ENCODE data around the gene EFR3B.
"Not testable (repeated sequence)": the region's sequence is repeated elsewhere in the genome, so short reads cannot be mapped to it uniquely, and the experiment has no call there.

EFR3B gene, protein sequence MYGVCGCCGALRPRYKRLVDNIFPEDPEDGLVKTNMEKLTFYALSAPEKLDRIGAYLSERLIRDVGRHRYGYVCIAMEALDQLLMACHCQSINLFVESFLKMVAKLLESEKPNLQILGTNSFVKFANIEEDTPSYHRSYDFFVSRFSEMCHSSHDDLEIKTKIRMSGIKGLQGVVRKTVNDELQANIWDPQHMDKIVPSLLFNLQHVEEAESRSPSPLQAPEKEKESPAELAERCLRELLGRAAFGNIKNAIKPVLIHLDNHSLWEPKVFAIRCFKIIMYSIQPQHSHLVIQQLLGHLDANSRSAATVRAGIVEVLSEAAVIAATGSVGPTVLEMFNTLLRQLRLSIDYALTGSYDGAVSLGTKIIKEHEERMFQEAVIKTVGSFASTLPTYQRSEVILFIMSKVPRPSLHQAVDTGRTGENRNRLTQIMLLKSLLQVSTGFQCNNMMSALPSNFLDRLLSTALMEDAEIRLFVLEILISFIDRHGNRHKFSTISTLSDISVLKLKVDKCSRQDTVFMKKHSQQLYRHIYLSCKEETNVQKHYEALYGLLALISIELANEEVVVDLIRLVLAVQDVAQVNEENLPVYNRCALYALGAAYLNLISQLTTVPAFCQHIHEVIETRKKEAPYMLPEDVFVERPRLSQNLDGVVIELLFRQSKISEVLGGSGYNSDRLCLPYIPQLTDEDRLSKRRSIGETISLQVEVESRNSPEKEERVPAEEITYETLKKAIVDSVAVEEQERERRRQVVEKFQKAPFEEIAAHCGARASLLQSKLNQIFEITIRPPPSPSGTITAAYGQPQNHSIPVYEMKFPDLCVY

GRCh38 chr2:25041928-25042320, at the start of gene EFR3B:
TSS of gene EFR3B (plus strand) at chr2:25042076. CDS start at chr2:25042313, 237 bp downstream.
- DNase-seq, result peak; percentile 72

DNA sequence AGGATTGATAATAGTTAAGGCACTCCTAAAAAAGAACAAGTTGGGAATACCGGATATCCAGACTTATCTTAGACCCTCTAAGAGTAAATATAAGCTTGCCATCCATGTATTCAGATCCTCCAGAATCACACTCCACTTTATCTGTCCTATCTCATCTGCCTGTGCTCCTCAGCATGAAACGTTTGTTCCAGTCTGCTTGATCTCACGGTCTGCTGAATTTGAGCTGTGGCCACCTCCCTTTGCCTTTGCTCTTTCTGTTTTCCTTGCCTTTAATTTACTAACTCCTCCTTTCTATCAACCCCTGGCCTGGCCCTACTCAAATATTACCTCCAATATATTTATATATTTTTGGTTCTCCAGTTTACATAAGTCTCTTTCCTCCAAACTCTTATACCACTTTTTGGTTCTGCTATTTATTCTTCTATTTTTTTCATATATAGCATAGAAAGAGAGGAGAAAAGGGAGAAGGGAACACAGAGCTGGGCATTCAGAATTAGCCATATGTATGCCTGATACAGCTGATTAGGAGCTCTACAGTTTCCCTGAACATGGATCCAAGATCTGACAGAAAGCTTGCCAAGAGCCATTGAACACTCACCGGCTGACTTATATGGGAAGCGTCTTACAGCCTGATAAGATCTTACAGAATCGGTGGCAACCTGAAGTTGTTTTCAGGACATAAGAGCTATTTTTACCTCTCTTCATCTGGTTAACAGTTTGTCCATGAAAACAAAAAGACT, 48.3 kb upstream of the EFR3B start:
- DNase-seq, result no peak

DNA sequence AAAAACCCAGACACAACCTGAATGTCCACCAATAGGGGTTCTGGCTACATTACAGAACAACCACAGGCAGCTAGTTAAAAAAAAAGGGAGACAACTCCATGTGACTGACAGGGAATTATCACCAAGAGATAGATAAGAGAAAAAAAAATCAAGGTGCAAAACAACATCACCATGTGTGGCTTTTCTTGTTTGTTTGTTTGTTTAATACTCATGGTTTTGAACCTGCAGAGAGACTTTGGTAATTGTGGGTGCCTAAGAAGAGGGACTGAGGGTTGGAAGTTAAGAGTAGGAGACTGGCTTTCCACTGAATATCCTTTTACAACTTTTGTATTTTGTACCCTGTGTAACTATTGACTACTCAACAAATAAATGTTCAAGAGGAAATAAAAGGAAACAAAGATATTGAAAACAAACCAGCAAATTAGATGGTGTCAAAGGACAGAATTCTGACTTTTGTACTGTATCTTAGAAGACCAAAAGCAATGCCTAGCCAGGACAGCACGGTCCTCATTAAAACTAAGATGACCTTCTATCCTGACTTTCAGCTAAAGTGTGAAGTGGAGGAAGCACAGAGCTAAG, 47.6 kb upstream of the EFR3B start:
- DNase-seq, result no peak

- not testable (repeated sequence) for DNase-seq
Measured at GRCh38 chr2:24999097-24999496, 42.8 kb upstream of the EFR3B start.

DNA sequence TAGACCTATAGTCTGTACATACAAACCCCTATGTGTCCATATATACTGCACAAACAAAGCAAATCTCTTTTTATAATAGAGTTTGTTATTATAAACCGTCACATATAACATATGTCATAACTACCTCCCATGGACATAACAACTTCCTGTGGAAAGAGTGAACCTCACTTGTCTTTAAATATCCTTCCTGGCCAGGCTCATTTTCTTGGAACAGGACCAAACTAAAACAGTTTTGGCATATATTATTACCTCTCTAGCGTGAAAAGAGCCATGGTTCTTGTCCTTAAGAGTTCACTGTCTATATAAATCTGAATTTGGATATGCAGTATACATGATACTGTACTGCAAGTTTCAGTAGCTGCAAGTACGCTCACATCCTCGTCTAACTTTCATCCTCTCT, 41.8 kb upstream of the EFR3B start:
- DNase-seq, result no peak

DNA sequence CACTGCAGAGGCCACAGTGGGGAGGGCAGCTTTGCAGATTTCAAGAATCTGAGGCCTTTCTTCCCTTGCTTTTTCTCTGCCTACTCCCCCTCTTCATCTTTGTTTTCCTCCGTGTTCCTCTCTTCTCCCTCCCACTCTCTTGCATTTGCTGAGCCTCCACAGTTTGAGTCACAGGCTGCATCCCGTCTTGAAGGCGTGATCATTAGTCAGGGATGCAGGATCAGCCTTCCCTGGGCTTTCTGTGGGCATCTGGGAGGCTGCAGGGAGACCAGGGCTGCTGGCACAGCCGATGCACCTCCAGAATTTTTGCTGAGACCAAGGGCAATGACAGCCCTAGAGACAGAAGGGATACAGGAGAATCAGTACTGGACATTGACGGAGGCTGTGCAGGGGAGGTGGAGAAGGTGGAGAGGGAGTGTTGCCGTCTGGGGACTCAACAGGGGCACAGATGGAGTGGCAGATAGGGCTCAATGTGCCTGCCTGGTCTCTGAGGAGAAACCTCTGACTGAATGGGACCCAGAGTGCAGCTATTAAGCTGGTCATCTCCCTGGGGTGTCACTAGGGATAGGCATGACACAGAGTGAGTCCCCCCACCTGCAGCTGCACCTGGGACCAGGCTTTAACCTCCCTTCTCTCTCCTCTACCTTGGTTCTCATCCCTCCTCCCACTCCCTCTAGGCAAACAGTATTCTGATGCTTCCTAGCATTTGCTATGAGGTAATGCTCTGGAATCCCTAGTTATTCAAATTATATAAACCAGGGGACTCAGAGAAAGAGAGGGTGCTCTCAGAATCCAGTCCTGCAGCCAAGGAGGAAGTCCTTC, 41.2 kb upstream of the EFR3B start:
- no peak for DNase-seq

DNA sequence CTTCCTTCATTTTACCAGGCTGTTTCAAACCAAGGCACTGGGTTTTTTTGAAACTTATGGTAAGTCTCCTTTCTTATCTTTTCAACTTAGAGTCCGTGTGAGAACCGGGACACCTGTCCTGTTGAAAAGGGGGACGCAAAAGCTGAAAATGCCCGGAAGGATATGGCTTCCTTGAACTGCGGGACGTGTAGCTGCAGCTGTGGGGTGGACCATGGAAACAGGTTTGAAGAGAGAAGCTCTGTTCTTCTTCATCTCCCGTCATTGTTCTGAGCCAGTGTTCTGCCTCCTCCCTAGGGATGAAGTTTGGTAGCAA, 40.6 kb upstream of the EFR3B start:
- DNase-seq, result no peak

DNA sequence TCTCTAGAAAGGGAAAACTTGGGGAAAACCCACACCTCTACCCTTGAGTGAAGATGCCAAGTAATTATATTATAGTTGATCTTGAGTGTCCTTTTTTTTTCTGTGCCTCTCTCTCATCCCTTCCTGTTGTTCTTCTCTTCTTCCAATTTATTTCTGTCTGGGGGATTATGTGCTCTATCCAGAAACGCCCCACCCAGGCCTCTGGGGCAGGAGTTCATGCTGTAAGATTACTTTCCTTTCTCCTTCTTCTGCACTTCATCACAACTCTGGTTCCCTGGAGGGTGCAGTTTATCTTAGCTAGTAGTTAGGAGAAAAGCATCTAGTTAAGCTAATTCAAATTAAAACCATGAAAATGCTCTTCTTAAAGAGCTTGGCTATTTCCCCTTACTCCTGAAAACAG, 39.8 kb upstream of the EFR3B start:
- no peak for DNase-seq

DNA sequence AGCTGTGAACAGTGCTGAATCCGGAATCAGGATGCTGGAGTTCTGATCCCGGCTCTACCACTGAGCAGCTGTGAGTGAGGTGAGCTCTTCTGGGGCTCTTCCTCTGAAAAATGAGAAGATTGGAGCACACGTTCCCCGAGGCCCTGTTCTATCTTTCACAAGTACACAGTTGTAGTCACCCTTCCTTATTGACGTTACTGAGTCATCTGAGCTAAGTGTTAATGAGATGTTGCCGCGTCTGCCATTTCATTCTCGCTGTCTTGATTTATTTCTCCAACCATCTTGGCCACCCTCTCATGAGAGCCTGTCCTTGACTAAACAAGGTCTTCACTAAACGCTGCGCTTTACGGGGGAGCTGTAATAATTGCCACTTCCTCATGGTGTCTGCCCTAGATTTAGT, 31.9 kb upstream of the EFR3B start:
- DNase-seq, result no peak

- not testable (repeated sequence) for DNase-seq
Measured at GRCh38 chr2:25011342-25011741, 30.5 kb upstream of the EFR3B start.

DNA sequence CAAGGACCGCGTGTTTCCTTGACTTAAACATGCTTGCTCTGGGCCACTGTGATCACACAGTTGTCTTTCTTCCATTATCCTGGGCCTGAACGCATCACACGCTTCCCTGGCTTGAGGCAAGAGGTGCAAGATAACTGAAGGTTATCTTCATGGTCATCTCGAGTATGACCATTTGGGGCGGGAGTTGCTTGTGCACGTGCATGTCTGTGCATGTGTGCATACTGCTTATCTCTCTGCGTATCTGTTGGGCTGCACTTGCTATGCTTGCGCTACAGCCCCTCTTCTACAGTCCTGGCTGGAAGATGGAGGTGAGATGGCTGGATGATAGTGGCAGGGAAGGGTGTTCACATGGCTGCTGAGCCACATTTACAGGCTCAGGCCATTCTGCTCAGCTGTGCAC, 27.2 kb upstream of the EFR3B start:
- no peak for DNase-seq

DNA sequence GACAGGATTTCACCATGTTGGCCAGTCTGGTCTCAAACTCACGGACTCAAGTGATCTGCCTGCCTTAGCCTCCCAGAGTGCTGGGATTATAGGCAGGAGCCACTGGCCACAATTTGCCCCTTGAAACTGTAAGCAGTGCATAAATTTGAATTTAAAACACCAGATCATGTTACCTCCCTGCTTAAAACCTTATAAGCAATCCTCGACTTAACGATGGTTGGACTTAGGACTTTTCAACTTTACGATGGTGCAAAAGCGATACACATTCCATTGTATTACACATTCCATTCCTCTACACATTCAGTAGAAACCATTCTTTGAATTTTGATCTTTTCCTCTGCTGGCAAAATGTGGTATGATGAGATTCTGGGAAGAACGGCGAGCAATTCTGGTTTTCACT, 23.2 kb upstream of the EFR3B start:
- DNase-seq, result no peak

- no peak for DNase-seq
Measured at GRCh38 chr2:25021791-25022362, 20.0 kb upstream of the EFR3B start.

- DNase-seq, result no peak
Measured at GRCh38 chr2:25023333-25023732, 18.5 kb upstream of the EFR3B start.

DNA sequence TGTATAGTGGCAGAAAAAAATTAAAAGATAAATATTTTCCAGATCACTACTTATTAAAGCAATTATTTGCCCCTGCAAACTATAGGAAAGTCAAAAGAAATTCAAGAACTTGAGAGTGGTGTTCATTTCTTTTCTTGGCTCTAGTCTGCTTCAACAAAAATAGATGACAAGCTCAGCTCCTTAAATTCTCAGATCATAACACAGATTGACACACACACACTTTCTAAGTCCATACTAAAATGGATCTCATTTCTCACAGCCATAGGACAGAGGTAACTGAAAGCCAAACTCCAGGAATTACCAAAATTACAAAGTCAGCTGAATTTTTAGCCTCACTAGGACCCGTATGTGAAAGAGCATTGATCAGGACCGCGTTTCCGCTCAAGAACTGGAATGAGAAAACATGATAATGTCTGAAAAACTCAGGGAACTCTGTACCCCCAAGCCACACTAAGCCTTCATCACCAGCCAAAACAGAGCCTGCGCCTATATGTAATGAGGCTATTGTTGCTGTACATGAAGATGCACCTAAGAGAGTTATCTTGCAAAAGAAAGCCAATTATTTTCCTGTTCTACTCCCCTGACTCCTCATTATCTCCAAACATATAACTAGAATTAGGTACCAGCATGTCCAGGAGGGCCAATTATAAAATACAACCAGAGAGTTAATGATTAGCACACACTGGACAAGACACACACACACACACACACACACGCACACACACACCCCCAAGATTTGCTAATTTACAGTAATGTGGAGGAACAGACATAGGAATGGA, 16.5 kb upstream of the EFR3B start:
- no peak for DNase-seq

GRCh38 chr2:25026008-25026530, 15.8 kb upstream of the EFR3B start:
- no peak for DNase-seq

GRCh38 chr2:25029183-25029554, 12.7 kb upstream of the EFR3B start:
- DNase-seq, result no peak

DNA sequence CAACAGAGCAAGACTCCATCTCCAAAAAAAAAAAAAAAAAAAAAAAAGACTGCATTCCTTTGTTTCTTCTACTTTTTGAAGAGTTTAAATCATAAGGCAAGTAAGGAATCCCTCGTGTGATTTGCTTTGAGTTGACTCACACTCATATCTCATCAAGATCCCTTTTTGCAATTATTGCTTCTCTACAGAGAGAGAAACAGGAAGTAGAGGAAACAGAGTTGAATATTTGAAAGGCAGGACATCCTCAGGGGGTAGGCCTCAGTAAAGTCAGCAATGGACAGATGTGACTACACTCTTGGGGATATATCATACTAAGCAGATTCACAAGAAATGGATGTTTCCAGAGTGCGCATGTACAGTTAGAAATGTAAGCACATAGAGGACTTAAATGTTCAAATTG, 11.2 kb upstream of the EFR3B start:
- DNase-seq, result no peak

- DNase-seq, result no peak
Measured at GRCh38 chr2:25032094-25032493, 9.8 kb upstream of the EFR3B start.

DNA sequence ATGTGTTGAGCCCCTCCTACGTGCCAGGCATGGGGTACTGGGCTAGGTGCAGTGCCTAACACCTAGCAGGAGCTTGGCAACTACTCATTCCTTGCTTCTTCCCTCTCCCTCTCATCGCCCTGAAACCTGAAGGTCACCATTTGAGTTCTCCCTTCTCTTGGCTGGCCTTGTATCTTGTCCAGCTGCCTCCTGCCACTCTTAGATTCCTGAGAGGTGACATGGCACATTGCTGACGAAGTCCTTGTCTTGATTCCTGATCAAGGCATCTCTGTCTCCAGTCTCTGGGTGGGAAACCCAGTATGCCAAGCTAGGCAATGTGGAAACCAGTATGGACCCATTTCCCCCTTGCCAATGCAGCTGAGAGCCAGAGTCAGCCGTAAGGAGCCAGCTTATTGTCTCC, 9.0 kb upstream of the EFR3B start:
- DNase-seq, result no peak

GRCh38 chr2:25034081-25034480, 7.8 kb upstream of the EFR3B start:
- no peak for DNase-seq
